G401 (cell line): Measurements from ENCODE around the gene DYNC1I2. TPM values are rescaled to one million over a fixed set of nuclear protein-coding genes. Genes with fewer than 3 reads are reported as not detected.

Source experiments
- total RNA-seq: library from RNA; depleted of rRNA; stranded (reverse); fragments of >200 nt; shearing (Covaris generic); gene quantifications from 2 replicates; pipeline ENCODE4 v1.2.3, GENCODE V29; 2014; rRNA removed

The DYNC1I2 gene
- total RNA-seq, 1 experiment from 2014 or later = 188 TPM

Other genes starting within 250 kb of the DYNC1I2 start
- 21.7 and 26.2 TPM in 2 replicates for gene CYBRD1, start 165.0 kb upstream of the DYNC1I2 start, total RNA-seq
- 24.5 and 24.7 TPM in 2 replicates for gene SLC25A12, start 206.8 kb downstream of the DYNC1I2 start, total RNA-seq
- gene HAT1, start 235.0 kb downstream of the DYNC1I2 start, total RNA-seq = 65.3 and 122 TPM in 2 replicates